WERI-Rb-1 (cell line): ENCODE data around the gene PRDM12.

Experiments used
- DNase-seq: peaks from one replicate; pipeline ENCODE4 v3.0.0-alpha.2; 2020
- H3K27ac ChIP-seq: fragments of 250-450 bp; sonication (Bioruptor Pico); 2 replicates; pipeline ENCODE4 v1.5.1; 2020; ENCODE audit warnings: mild to moderate bottlenecking, moderate library complexity
- H3K27me3 ChIP-seq: fragments of 250-450 bp; sonication (Bioruptor Pico); 2 replicates; pipeline ENCODE4 v1.5.1; 2021; ENCODE audit warnings: mild to moderate bottlenecking, low read depth, moderate library complexity; ENCODE audit not compliant: insufficient read depth, severe bottlenecking
- H3K36me3 ChIP-seq: fragments of 250-450 bp; sonication (Bioruptor Pico); 2 replicates; pipeline ENCODE4 v1.5.1; 2020; ENCODE audit warnings: mild to moderate bottlenecking, moderate library complexity
- H3K4me3 ChIP-seq: 2 replicates; pipeline ENCODE4 v1.5.1; 2011; ENCODE audit warnings: low read depth, mild to moderate bottlenecking, control low read depth, low read length
- H3K9me3 ChIP-seq: fragments of 250-450 bp; sonication (Bioruptor Pico); 2 replicates; pipeline ENCODE4 v1.5.1; 2021; ENCODE audit warnings: mild to moderate bottlenecking, moderate library complexity; ENCODE audit not compliant: severe bottlenecking
- TF ChIP-seq, protein P1 (sequence below): IDR thresholded peaks from 2 replicates; pipeline ENCODE4 v1.5.1; 2011; ENCODE audit warnings: low read depth, mild to moderate bottlenecking, control low read depth, inconsistent platforms, low read length

PRDM12 gene

DNA sequence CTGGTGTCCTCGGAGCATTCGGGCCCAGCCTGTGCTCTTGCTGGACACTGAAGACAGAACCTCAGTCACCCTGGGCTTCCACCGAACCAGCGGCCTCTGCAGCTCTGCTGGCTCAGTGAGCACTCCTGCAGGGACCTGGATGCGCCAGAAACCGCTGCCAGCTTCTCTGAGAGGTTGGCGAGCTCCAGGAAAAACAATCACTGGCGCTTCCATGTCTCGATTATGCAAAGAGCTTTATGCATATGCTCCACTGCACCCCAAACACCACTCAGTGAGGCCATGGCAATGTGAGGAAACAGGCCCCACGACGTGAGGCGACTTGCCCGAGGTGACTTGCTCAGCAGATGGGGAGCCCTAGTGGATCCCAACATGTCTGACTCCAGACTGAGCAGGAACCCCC, 11.0 kb downstream of the PRDM12 start:
- no peaks in the 10 kb centered on the region for H3K36me3 ChIP-seq
- no peak overlapping the region for H3K27ac ChIP-seq
- H3K27me3 ChIP-seq, result no peaks in the 10 kb centered on the region
- no peak for DNase-seq
- H3K9me3 ChIP-seq, result no peaks in the 10 kb centered on the region
- TF ChIP-seq, protein P1, sequence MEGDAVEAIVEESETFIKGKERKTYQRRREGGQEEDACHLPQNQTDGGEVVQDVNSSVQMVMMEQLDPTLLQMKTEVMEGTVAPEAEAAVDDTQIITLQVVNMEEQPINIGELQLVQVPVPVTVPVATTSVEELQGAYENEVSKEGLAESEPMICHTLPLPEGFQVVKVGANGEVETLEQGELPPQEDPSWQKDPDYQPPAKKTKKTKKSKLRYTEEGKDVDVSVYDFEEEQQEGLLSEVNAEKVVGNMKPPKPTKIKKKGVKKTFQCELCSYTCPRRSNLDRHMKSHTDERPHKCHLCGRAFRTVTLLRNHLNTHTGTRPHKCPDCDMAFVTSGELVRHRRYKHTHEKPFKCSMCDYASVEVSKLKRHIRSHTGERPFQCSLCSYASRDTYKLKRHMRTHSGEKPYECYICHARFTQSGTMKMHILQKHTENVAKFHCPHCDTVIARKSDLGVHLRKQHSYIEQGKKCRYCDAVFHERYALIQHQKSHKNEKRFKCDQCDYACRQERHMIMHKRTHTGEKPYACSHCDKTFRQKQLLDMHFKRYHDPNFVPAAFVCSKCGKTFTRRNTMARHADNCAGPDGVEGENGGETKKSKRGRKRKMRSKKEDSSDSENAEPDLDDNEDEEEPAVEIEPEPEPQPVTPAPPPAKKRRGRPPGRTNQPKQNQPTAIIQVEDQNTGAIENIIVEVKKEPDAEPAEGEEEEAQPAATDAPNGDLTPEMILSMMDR, result no peak
- H3K4me3 ChIP-seq, result no peak overlapping the region

DNA sequence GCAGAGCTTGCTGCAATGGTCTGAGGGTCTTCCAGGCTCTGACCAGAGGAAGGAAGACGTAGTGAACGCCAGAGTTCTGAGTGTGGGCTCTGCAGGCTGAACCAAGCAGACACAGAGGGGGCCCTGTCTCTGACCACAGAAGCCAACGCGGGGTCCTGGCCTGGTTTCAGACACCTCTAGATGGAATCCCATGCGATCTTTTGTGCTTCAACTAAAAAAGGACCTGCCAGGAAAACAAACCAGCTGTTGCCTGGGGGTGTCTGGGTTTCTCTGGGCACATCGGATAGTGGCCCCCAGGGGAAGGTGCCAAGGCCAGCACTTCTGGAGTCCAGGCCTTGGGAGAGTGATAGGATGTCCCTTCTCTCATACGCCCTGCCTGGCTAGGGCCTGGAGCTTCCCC, 12.9 kb downstream of the PRDM12 start:
- no peaks in the 10 kb centered on the region for H3K36me3 ChIP-seq

DNA sequence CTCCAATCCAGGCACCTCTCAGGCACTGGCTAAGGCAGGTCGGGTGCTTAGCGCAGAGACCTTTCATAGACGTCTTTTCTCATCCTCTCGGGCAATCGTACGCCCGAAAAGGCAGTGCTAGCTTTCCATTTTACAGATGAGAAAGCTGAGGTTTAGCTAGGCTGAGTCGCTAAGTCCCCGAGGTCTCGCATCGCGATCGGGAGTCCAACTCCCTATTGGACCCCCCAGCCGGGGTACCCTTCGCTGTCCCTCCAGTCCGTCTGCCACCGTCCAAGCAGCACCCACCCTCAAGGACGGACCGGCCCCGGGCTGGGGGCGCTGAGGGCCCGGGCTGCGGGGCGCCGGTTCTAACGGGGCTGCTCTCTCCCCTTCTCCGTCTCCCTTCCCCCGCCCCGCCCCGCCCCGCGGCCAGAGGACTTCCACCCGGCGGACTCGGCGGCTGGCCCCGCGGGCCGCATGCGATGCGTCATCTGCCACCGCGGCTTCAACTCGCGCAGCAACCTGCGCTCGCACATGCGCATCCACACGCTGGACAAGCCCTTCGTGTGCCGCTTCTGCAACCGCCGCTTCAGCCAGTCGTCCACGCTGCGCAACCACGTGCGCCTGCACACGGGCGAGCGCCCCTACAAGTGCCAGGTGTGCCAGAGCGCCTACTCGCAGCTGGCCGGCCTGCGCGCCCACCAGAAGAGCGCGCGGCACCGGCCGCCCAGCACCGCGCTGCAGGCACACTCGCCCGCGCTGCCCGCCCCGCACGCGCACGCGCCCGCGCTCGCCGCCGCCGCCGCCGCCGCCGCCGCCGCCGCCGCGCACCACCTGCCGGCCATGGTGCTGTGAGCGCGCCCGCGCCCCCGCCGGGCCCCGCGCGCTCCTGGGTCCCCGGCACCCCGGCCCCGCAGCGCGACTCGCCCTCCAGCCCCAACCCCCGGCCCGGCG, 16.7 kb downstream of the PRDM12 start:
- peak overlapping the region; percentile 83 for H3K27ac ChIP-seq
- H3K27me3 ChIP-seq, result no peaks in the 10 kb centered on the region
- H3K36me3 ChIP-seq, result no peaks in the 10 kb centered on the region
- H3K4me3 ChIP-seq, result peak overlapping the region; percentile 67
- peak; percentile 94 for DNase-seq
- H3K9me3 ChIP-seq, result peaks cover 11% of the 10 kb centered on the region
- TF ChIP-seq, protein P1, result no peak

More for the DNA sequence above, 12.9 kb downstream of the PRDM12 start:
- no peak for DNase-seq
- no peaks in the 10 kb centered on the region for H3K9me3 ChIP-seq
- TF ChIP-seq, protein P1, result no peak
- no peaks in the 10 kb centered on the region for H3K27me3 ChIP-seq
- H3K27ac ChIP-seq, result no peak overlapping the region
- no peak overlapping the region for H3K4me3 ChIP-seq

DNA sequence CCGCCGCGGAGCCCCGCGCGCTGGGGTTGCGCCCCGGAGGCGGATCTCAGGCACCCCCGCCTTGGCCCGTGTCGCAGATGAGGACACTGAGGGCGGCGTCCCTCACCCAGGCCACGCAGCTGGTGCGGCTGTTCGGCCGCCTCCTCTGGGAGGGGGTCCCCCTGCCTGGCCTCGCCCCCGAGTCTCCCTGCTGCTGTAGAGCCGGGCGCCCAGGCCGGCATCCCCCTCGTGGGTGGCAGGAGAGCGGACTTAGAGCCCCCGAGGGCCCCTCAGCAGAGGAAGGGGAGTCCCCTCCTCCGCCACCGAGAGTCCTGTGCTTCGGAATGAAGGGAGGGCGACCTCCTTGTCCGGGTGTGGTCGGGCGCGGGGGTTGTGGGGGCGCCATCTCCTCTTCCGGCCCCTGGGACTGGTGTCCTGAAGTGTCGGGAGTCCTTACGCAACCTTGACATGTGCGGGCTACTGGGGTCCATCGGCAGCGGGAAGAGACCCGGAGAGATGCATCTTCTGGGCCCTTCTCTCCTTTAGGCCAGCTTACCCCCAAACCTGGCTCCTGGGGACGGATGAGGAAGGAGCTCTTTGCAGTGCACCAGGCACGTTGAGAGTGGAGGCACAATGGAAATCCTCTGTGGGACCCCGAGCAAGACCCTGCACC, 17.5 kb downstream of the PRDM12 start:
- peak; percentile 59 for DNase-seq
- no peaks in the 10 kb centered on the region for H3K36me3 ChIP-seq
- TF ChIP-seq, protein P1, result no peak
- no peaks in the 10 kb centered on the region for H3K27me3 ChIP-seq
- peaks cover 11% of the 10 kb centered on the region for H3K9me3 ChIP-seq
- H3K4me3 ChIP-seq, result peak overlapping the region; percentile 67
- H3K27ac ChIP-seq, result no peak overlapping the region

DNA sequence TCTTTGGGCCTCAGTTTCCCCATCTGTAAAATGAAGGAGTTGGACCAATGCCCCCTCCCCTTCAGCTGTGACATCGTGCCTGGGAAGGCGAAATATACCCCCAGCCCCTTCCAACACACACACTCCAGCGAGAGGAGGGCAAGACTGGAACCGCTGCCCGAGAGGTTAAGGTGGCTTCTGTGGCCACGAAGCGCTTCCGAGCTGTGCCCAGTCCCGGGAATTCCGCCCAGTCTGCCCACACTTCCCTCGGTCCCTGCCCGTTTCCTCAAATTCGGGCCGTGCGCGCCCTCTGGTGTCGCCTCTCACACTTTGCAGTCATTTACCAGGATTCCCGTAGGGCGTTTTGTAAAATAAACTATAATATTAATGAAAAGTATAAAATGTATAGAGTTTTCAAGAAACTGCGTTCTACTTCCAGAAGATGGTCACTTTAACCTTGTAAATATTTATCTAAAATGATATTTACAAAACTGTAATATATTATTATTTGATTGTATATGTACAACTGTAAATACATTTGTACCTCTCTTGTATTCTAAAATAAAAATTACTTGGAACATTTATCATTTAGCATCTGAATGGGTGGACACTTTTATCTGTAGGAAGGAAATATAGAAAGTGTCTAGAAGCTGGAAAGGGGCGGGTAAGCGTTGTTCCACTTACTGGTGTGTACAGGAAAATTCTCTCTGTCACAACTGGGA, 18.2 kb downstream of the PRDM12 start:
- Histone ChIP-seq H3K27me3 (no peaks in the 10 kb centered on the region), H3K27ac (no peak overlapping the region), H3K9me3 (peaks cover 11% of the 10 kb centered on the region), H3K4me3 (peak overlapping the region; percentile 67), H3K36me3 (no peaks in the 10 kb centered on the region)
- peak; percentile 84 for DNase-seq
- TF ChIP-seq, protein P1, result peak; percentile 77
